Spleen (tissue), 7 donors: ENCODE results near the gene VWF.

Experiments used
- POLR2A ChIP-seq, 3 donors: fragments of 450-650 bp; IDR thresholded peaks; one replicate each; pipeline ENCODE4 v1.5.1; 2017; ENCODE audit warnings: antibody characterized with exemption in 3 of 3, mild to moderate bottlenecking in 1 of 3
- TF ChIP-seq, protein P1 (sequence below), 11 experiments: fragments of 200-600 bp in 7 of 11; fragments of 450-650 bp in 4 of 11; sonication (generic) in 4 of 11; IDR thresholded peaks in 8 of 11; conservative IDR thresholded peaks in 3 of 11; 1 replicate in 7 of 11; 2 replicates in 4 of 11; pipeline versions ENCODE4 v1.4.0 to v1.8.0; 2016 to 2021; ENCODE audit warnings: antibody characterized with exemption in 11 of 11, inconsistent platforms in 4 of 11, mild to moderate bottlenecking in 1 of 11
- donor health status: DM: no; HTN: no; CAD: no; lungs with moderate emphysema.
- donor health status: DM: no; HTN: no; CAD: no.
- donor health status: DM: no; HTN: no; CAD: no.

DNA sequence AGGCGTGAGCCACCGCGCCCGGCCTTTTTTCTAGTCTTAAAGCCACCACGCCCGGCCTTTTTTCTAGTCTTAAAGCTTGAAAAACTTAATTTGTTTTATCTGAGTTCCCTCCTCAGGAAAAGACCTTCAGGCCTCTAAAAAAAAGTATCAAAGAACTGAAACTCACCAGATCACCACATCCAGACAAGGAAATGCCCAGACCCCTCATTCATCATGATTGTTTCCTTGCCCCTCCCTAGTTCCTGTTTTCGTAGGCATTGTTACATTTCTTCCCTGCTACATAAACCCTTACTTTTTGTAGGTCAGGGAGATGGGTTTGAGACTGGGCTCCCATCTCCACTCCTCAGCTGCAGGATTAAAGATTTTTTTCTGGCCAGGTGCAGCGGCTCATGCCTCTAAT lies 21.1 kb upstream of the VWF start:
- TF ChIP-seq, protein P1, sequence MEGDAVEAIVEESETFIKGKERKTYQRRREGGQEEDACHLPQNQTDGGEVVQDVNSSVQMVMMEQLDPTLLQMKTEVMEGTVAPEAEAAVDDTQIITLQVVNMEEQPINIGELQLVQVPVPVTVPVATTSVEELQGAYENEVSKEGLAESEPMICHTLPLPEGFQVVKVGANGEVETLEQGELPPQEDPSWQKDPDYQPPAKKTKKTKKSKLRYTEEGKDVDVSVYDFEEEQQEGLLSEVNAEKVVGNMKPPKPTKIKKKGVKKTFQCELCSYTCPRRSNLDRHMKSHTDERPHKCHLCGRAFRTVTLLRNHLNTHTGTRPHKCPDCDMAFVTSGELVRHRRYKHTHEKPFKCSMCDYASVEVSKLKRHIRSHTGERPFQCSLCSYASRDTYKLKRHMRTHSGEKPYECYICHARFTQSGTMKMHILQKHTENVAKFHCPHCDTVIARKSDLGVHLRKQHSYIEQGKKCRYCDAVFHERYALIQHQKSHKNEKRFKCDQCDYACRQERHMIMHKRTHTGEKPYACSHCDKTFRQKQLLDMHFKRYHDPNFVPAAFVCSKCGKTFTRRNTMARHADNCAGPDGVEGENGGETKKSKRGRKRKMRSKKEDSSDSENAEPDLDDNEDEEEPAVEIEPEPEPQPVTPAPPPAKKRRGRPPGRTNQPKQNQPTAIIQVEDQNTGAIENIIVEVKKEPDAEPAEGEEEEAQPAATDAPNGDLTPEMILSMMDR (IDR thresholded peaks at IDR 0.05 in 8 of 11, conservative IDR thresholded peaks at IDR 0.05 in 3 of 11) = no peak
- no peak for TF ChIP-seq POLR2A (IDR thresholded peaks at IDR 0.05)
